Sigmoid colon (tissue), 4 donors: ENCODE measurements around the gene EMX2.
A peak's percentile ranks its signal among the peaks of the same experiment; 100 is the strongest.

Experiments
- CTCF ChIP-seq, 4 experiments: fragments of 450-650 bp in 3 of 4; fragments of 200-600 bp in 1 of 4; IDR thresholded peaks; one replicate each; pipeline ENCODE4 v1.5.1; 2016 to 2019; ENCODE audit warnings: antibody characterized with exemption in 4 of 4, mild to moderate bottlenecking in 3 of 4, moderate library complexity in 2 of 4
- POLR2A ChIP-seq, 2 donors: fragments of 450-650 bp; IDR thresholded peaks; one replicate each; pipeline ENCODE4 v1.6.1; 2016; ENCODE audit warnings: antibody characterized with exemption in 2 of 2, mild to moderate bottlenecking in 2 of 2, moderate library complexity in 2 of 2
- POLR2AphosphoS5 ChIP-seq, 4 donors: sonication (generic); formaldehyde crosslinking; IDR thresholded peaks; one replicate each; pipeline ENCODE4 v1.6.1; 2017; ENCODE audit warnings: antibody characterized with exemption in 4 of 4

DNA sequence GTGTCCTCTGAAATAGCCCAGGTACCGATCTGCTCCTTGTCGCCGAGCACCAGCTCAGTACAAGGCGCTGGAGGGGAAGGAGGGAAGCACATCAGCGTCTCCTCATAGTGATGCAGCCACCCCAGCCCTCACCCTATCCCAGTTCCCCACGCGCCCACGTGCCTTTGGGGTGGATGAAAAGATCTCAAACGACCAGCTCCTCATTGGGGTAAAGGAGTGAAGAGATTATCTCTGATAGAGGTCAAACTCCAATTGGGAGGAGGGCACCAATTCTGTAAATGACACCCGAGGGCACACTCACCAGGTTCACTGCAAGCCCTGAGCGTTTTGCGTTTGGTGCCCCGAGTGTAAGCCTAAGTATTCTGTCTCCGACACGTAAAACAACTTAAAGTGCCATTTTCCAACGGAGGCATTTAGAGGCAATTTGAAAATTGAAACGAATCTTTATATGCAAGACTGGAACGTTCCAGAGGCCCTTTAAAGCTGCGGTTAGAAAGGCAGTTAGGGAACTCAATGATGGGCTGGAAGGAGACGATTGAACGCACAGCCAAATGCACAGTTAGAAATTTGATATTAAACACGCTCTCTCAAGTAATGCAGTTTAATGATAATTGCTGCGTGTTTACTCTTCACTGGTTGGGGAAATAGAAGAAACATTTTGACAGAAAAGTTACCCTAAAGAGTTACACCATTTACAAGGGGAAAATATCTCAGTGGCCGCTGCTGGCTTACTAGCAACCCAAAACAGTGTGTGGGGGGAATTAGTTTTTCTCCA, 8.9 kb upstream of the EMX2 start:
- TF ChIP-seq POLR2A (IDR thresholded peaks at IDR 0.05), result no peak
- no peak for TF ChIP-seq CTCF (IDR thresholded peaks at IDR 0.05)
- peak in 1 of 4 donors; percentile 3 for TF ChIP-seq POLR2AphosphoS5 (IDR thresholded peaks at IDR 0.05)
